Stimulated activated CD8-positive, alpha-beta memory T cell treated with anti-CD3 and anti-CD28 coated beads, Interleukin-7, amount 100 ng/mL, for 1 hour (primary cell): ENCODE data around the gene TMEM151B.

Experiments
- DNase-seq, 2 donors: peaks; one replicate each; pipeline ENCODE4 v3.0.0-alpha.2; 2020; ENCODE audit warnings: low read depth in 2 of 2

TMEM151B gene

GRCh38 chr6:44264154-44265006 is 5.9 kb upstream of the TMEM151B start:
- no peak for DNase-seq

- DNase-seq, result peak; percentile 95 to 96
These were observed 5.1 kb upstream of the TMEM151B start, which contains the start of gene NFKBIE for GRCh38 chr6:44265007-44265721. TSS of gene NFKBIE (minus strand) at chr6:44265551. CDS start at chr6:44265346, 205 bp downstream.

- DNase-seq, result no peak
These were observed 4.5 kb upstream of the TMEM151B start for GRCh38 chr6:44265722-44266233.

- no peak for DNase-seq
These were observed 3.9 kb upstream of the TMEM151B start for GRCh38 chr6:44266347-44266746.

- DNase-seq, result no peak
These were observed 3.0 kb upstream of the TMEM151B start for GRCh38 chr6:44267252-44267651.

- DNase-seq, result peak; percentile 20 to 40
These were observed 2.1 kb upstream of the TMEM151B start for GRCh38 chr6:44268095-44268628.

GRCh38 chr6:44269178-44269920 is 901 bp upstream of the TMEM151B start:
- no peak for DNase-seq

- DNase-seq, result no peak
These were observed 516 bp downstream of the TMEM151B start for GRCh38 chr6:44270526-44271405.

- DNase-seq, result no peak
These were observed 1.1 kb downstream of the TMEM151B start for GRCh38 chr6:44271406-44271723.

- DNase-seq, result no peak
These were observed 1.7 kb downstream of the TMEM151B start for GRCh38 chr6:44271914-44272313.

- no peak for DNase-seq
These were observed 2.3 kb downstream of the TMEM151B start for GRCh38 chr6:44272529-44272928.

GRCh38 chr6:44272999-44273566 is 2.8 kb downstream of the TMEM151B start:
- DNase-seq, result no peak

GRCh38 chr6:44273617-44274016 is 3.4 kb downstream of the TMEM151B start:
- DNase-seq, result no peak

GRCh38 chr6:44275271-44275748 is 5.1 kb downstream of the TMEM151B start:
- no peak for DNase-seq

- DNase-seq, result no peak
These were observed 5.7 kb downstream of the TMEM151B start for GRCh38 chr6:44275749-44276648.

GRCh38 chr6:44276667-44277640 is 6.7 kb downstream of the TMEM151B start:
- DNase-seq, result no peak

GRCh38 chr6:44277763-44278162 is 7.5 kb downstream of the TMEM151B start:
- no peak for DNase-seq

- no peak for DNase-seq
These were observed 8.1 kb downstream of the TMEM151B start for GRCh38 chr6:44278315-44278714.
